Measurements from ENCODE around the gene GLRA2.

Gene GLRA2

DNA sequence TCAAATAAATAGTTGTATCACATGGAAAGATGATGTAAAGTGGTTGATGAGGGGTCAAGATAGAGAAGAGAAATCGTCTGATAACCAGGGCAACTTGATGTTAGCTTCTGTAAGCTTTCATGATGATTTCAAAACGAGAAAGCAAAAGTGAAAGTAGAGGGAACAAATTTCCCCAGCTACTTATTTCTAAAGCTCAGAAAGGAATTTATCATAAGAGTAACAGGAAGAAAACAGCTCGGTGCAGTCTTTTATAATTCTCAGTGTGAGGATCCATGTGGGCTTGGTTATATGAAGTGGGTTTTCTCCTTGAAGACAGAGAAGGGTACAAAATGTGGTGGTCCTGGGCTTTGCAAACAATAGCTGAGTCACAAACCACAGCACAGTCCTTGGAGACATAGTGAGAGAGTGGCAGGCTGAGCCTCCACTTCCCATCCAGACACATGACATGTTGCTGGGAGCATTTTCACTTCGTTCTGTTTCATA, 32.1 kb upstream of the GLRA2 start:
- H2BK15ac ChIP-seq (ENCODE audit: low read depth, poor library complexity, severe bottlenecking) = no peak overlapping the region
- no peak overlapping the region for H4K8ac ChIP-seq (ENCODE audit: low read length)
- no peak overlapping the region for H2BK120ac ChIP-seq (ENCODE audit: low read depth, low read length)
- H3K9me3 ChIP-seq (ENCODE audit: control insufficient read depth, low read length) = no peaks in the 10 kb centered on the region
- H3K9ac ChIP-seq (ENCODE audit: low read length) = peak overlapping the region; percentile 81
- H3K36me3 ChIP-seq (ENCODE audit: control insufficient read depth in 1 of 2, insufficient read depth in 2 of 2, low read depth in 1 of 2, low read length in 2 of 2) = no peaks in the 10 kb centered on the region
- no peak overlapping the region for H3K4ac ChIP-seq (ENCODE audit: low read depth in 1 of 2, low read length in 2 of 2)
- no peak overlapping the region for H4K91ac ChIP-seq (ENCODE audit: low read length)
- H3K18ac ChIP-seq (ENCODE audit: low read depth in 1 of 2, low read length in 2 of 2) = no peak overlapping the region
- H3K27ac ChIP-seq (ENCODE audit: low read length, poor library complexity, severe bottlenecking) = no peak overlapping the region
- no peak overlapping the region for H3K4me2 ChIP-seq (ENCODE audit: low read length, poor library complexity, severe bottlenecking)
- H2AK5ac ChIP-seq (ENCODE audit: low read length, severe bottlenecking) = no peak overlapping the region
- no peaks in the 10 kb centered on the region for H3K79me1 ChIP-seq (replicated peaks; ENCODE audit: low read length, poor library complexity, severe bottlenecking)
- no peak overlapping the region for H3K23ac ChIP-seq (ENCODE audit: low read length in 2 of 2)
- H3K4me3 ChIP-seq (ENCODE audit: insufficient read depth in 1 of 2, low read depth in 1 of 2, low read length in 2 of 2) = peak overlapping the region in 1 of 2 experiments; percentile 69
- no peak overlapping the region for H2BK5ac ChIP-seq (ENCODE audit: low read depth, low read length, poor library complexity, severe bottlenecking)
- no peak overlapping the region for H2BK12ac ChIP-seq (ENCODE audit: low read length in 2 of 2)
- no peak overlapping the region for H3K14ac ChIP-seq (ENCODE audit: low read length in 2 of 2)
- WGBS = 75% methylated on average over 2 of the region's 4 CpGs
- H2AFZ ChIP-seq (ENCODE audit: low read depth, low read length) = no peak overlapping the region
- no peaks in the 10 kb centered on the region for H3K27me3 ChIP-seq (ENCODE audit: control insufficient read depth in 1 of 2, insufficient read depth in 1 of 2, low read length in 2 of 2)
- DNase-seq = peak; percentile 28
- H3K4me1 ChIP-seq (ENCODE audit: control insufficient read depth, insufficient read depth, low read depth, low read length) = no peaks in the 10 kb centered on the region

DNA sequence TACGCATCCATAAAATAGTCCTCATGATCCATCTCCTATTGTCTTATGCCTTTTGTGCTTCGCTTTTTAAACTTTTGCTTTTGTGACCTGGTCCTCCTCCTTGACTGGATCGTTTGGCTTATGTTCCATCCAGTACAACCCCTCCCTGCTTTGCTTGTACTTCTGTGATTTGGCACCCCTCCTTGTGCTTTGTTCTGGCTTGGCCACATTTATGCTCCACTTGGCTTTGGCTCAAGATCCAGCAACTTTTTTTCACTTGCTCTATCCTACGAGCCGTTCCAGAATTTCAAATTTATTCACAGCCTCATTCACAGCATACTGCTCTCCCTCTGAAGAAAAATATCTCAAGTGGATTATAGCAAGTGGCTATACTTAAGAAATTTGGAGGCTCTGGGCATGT, 28.0 kb upstream of the GLRA2 start:
- no peaks in the 10 kb centered on the region for H3K4me1 ChIP-seq (ENCODE audit: control insufficient read depth, insufficient read depth, low read depth, low read length)
- no peaks in the 10 kb centered on the region for H3K36me3 ChIP-seq (ENCODE audit: control insufficient read depth in 1 of 2, insufficient read depth in 2 of 2, low read depth in 1 of 2, low read length in 2 of 2)
- no peak overlapping the region for H2BK120ac ChIP-seq (ENCODE audit: low read depth, low read length)
- 73% methylated on average over 3 of the region's 5 CpGs for WGBS
- no peak overlapping the region for H4K91ac ChIP-seq (ENCODE audit: low read length)
- no peak overlapping the region for H3K18ac ChIP-seq (ENCODE audit: low read depth in 1 of 2, low read length in 2 of 2)
- H3K79me1 ChIP-seq (replicated peaks; ENCODE audit: low read length, poor library complexity, severe bottlenecking) = no peaks in the 10 kb centered on the region
- H2BK15ac ChIP-seq (ENCODE audit: low read depth, poor library complexity, severe bottlenecking) = no peak overlapping the region
- no peak overlapping the region for H3K27ac ChIP-seq (ENCODE audit: low read length, poor library complexity, severe bottlenecking)
- H2BK5ac ChIP-seq (ENCODE audit: low read depth, low read length, poor library complexity, severe bottlenecking) = no peak overlapping the region
- no peaks in the 10 kb centered on the region for H3K9me3 ChIP-seq (ENCODE audit: control insufficient read depth, low read length)
- H3K4me3 ChIP-seq (ENCODE audit: insufficient read depth in 1 of 2, low read depth in 1 of 2, low read length in 2 of 2) = no peak overlapping the region
- no peak overlapping the region for H3K4me2 ChIP-seq (ENCODE audit: low read length, poor library complexity, severe bottlenecking)
- no peak overlapping the region for H4K8ac ChIP-seq (ENCODE audit: low read length)
- H2AK5ac ChIP-seq (ENCODE audit: low read length, severe bottlenecking) = no peak overlapping the region
- no peak overlapping the region for H3K23ac ChIP-seq (ENCODE audit: low read length in 2 of 2)
- H2AFZ ChIP-seq (ENCODE audit: low read depth, low read length) = no peak overlapping the region
- no peak overlapping the region for H3K4ac ChIP-seq (ENCODE audit: low read depth in 1 of 2, low read length in 2 of 2)
- H3K27me3 ChIP-seq (ENCODE audit: control insufficient read depth in 1 of 2, insufficient read depth in 1 of 2, low read length in 2 of 2) = no peaks in the 10 kb centered on the region
- no peak overlapping the region for H3K9ac ChIP-seq (ENCODE audit: low read length)
- no peak overlapping the region for H2BK12ac ChIP-seq (ENCODE audit: low read length in 2 of 2)
- no peak for DNase-seq
- no peak overlapping the region for H3K14ac ChIP-seq (ENCODE audit: low read length in 2 of 2)

DNA sequence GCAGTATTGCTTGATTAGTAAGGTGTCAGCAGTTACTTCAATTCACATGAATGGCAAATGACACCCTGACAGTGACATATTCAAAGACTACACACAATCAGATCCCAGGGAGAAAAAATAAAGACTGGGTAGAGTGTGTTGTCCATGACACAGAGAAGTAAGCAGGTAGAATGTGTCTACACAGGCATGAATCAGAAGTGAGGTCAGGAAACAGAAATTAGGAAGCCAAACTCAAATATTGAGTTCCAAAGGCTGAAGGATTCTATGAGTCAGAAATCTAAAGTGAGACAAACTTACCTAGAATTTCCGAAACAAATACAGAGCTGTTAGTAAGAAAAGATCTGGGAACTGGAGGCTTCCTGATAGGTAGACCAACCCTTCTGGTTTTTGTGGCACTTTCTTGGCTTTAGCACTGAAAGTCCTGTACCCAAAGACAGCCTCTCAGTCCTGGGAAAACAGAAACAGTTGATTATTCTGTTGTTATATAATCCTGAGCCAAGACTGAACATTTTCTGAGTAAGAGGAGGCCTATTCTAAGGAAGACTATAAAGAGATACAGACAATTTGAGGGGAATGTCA, 24.3 kb upstream of the GLRA2 start:
- Histone ChIP-seq H4K8ac (ENCODE audit: low read length) (no peak overlapping the region), H3K4me1 (ENCODE audit: control insufficient read depth, insufficient read depth, low read depth, low read length) (no peaks in the 10 kb centered on the region), H2BK12ac (ENCODE audit: low read length in 2 of 2) (no peak overlapping the region), H3K4ac (ENCODE audit: low read depth in 1 of 2, low read length in 2 of 2) (no peak overlapping the region), H2BK120ac (ENCODE audit: low read depth, low read length) (no peak overlapping the region), H3K9me3 (ENCODE audit: control insufficient read depth, low read length) (no peaks in the 10 kb centered on the region), H2AFZ (ENCODE audit: low read depth, low read length) (no peak overlapping the region), H2BK15ac (ENCODE audit: low read depth, poor library complexity, severe bottlenecking) (no peak overlapping the region), H3K79me1 (replicated peaks; ENCODE audit: low read length, poor library complexity, severe bottlenecking) (no peaks in the 10 kb centered on the region), H3K4me2 (ENCODE audit: low read length, poor library complexity, severe bottlenecking) (no peak overlapping the region), H3K4me3 (ENCODE audit: insufficient read depth in 1 of 2, low read depth in 1 of 2, low read length in 2 of 2) (no peak overlapping the region), H2AK5ac (ENCODE audit: low read length, severe bottlenecking) (no peak overlapping the region), H3K9ac (ENCODE audit: low read length) (no peak overlapping the region), H3K14ac (ENCODE audit: low read length in 2 of 2) (no peak overlapping the region), H3K36me3 (ENCODE audit: control insufficient read depth in 1 of 2, insufficient read depth in 2 of 2, low read depth in 1 of 2, low read length in 2 of 2) (no peaks in the 10 kb centered on the region), H2BK5ac (ENCODE audit: low read depth, low read length, poor library complexity, severe bottlenecking) (no peak overlapping the region), H4K91ac (ENCODE audit: low read length) (no peak overlapping the region), H3K27me3 (ENCODE audit: control insufficient read depth in 1 of 2, insufficient read depth in 1 of 2, low read length in 2 of 2) (no peaks in the 10 kb centered on the region), H3K18ac (ENCODE audit: low read depth in 1 of 2, low read length in 2 of 2) (no peak overlapping the region), H3K27ac (ENCODE audit: low read length, poor library complexity, severe bottlenecking) (no peak overlapping the region), H3K23ac (ENCODE audit: low read length in 2 of 2) (no peak overlapping the region)
- no CpG with 5 or more reads among the region's 1 CpG for WGBS
- DNase-seq = no peak

DNA sequence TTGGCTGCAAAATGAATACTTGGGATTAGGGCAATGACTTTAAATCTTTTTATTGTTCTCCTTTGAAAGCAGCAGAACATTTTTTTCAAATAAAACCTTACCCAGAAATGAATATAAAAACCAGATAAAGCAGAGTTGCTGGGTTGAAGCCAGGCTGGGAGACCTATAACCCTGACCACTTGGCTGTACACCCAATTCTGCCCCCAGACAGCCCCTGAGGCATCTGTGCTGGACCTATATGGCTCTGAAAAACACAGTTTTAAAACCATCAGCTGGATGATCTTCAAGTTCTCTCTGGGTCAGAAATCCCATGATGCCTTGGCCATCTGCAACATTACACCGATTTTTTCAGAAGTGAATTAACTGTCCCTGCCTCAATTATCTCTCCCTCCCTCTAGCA, 23.7 kb upstream of the GLRA2 start:
- no peak overlapping the region for H4K91ac ChIP-seq (ENCODE audit: low read length)
- H3K79me1 ChIP-seq (replicated peaks; ENCODE audit: low read length, poor library complexity, severe bottlenecking) = no peaks in the 10 kb centered on the region
- WGBS = 100% methylated on average over 1 of the region's 1 CpG
- no peak overlapping the region for H4K8ac ChIP-seq (ENCODE audit: low read length)
- H3K4me2 ChIP-seq (ENCODE audit: low read length, poor library complexity, severe bottlenecking) = no peak overlapping the region
- no peak overlapping the region for H2BK5ac ChIP-seq (ENCODE audit: low read depth, low read length, poor library complexity, severe bottlenecking)
- no peak overlapping the region for H3K14ac ChIP-seq (ENCODE audit: low read length in 2 of 2)
- H3K27me3 ChIP-seq (ENCODE audit: control insufficient read depth in 1 of 2, insufficient read depth in 1 of 2, low read length in 2 of 2) = no peaks in the 10 kb centered on the region
- no peak for DNase-seq
- H3K18ac ChIP-seq (ENCODE audit: low read depth in 1 of 2, low read length in 2 of 2) = no peak overlapping the region
- no peak overlapping the region for H2AK5ac ChIP-seq (ENCODE audit: low read length, severe bottlenecking)
- no peak overlapping the region for H3K23ac ChIP-seq (ENCODE audit: low read length in 2 of 2)
- H3K4me1 ChIP-seq (ENCODE audit: control insufficient read depth, insufficient read depth, low read depth, low read length) = no peaks in the 10 kb centered on the region
- H2BK15ac ChIP-seq (ENCODE audit: low read depth, poor library complexity, severe bottlenecking) = no peak overlapping the region
- no peak overlapping the region for H2BK120ac ChIP-seq (ENCODE audit: low read depth, low read length)
- no peak overlapping the region for H3K9ac ChIP-seq (ENCODE audit: low read length)
- H2BK12ac ChIP-seq (ENCODE audit: low read length in 2 of 2) = no peak overlapping the region
- no peak overlapping the region for H2AFZ ChIP-seq (ENCODE audit: low read depth, low read length)
- no peak overlapping the region for H3K27ac ChIP-seq (ENCODE audit: low read length, poor library complexity, severe bottlenecking)
- H3K4me3 ChIP-seq (ENCODE audit: insufficient read depth in 1 of 2, low read depth in 1 of 2, low read length in 2 of 2) = no peak overlapping the region
- H3K4ac ChIP-seq (ENCODE audit: low read depth in 1 of 2, low read length in 2 of 2) = no peak overlapping the region
- H3K36me3 ChIP-seq (ENCODE audit: control insufficient read depth in 1 of 2, insufficient read depth in 2 of 2, low read depth in 1 of 2, low read length in 2 of 2) = no peaks in the 10 kb centered on the region
- H3K9me3 ChIP-seq (ENCODE audit: control insufficient read depth, low read length) = no peaks in the 10 kb centered on the region
